Neural progenitor cell (in vitro differentiated cells): ENCODE results near the gene TPD52L1.

Source experiments
- CTCF ChIP-seq: fragments of 200-600 bp; sonication (generic); IDR thresholded peaks from 2 replicates; pipeline ENCODE4 v1.5.1; 2017; ENCODE audit warnings: antibody characterized with exemption, mild to moderate bottlenecking
- EZH2 ChIP-seq: fragments of 200-600 bp; sonication (generic); IDR thresholded peaks from 2 replicates; pipeline ENCODE4 v1.6.1; 2017; ENCODE audit warnings: antibody characterized with exemption, mild to moderate bottlenecking, moderate library complexity

- no peak for TF ChIP-seq CTCF
- no peak for TF ChIP-seq EZH2
Measured at GRCh38 chr6:125312478-125312877, 158.9 kb downstream of the TPD52L1 start.
